Non-pigmented ciliary epithelial cell (primary cell): ENCODE data around the gene RER1.

ENCODE experiments used
- DNase-seq: peaks from one replicate; pipeline ENCODE4 v3.0.0-alpha.2; 2010; ENCODE audit warnings: low read depth

Gene RER1

DNA sequence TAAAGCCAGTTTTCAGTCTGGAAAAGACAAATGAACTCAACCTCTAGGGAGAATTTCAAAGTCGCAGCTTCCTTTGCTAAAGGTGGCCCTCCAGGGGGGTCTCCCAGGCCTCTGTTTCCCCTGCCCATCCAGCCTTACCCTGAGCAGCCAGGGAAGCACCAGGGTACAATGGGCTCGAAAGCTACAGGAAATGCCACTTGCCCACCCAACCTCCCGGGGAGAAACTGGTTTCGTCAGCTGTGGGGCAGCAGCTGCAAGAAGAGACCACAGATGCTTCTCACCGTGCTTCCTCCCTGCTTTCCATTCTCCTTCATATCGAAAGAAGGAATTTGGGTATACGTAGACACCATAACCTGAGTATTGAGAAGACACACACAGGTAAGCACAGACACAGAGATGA is 2.0 kb upstream of the RER1 start:
- no peak for DNase-seq

DNA sequence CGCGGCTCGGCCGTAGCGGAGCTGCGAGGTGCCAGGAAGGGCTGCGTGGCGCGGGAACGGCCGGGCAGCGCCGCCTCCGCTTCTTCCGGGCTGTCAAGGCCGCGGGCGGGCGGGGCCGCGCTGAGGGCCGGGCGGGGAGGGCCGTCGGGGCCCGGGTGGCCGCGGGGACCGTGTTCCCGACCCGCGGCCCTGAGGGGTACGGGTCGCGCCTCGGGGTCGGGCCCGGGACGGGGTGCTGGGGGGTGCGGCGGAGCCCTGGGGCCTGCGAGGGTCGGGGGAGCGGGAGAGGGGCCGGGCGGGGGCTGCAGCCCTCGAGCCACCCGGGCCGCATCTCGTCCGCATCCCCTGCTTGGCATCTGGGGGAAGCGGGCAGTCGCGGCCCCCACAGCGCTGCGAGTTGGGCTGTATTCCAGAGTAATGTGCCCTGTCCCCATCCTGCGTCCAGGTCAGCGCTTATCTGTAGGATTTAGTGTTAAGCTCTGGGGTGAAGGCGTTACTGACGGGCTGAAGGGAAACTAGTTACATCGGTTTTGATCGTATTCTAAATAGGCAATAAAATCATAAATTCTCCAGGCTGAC is 379 bp downstream of the RER1 start:
- no peak for DNase-seq

DNA sequence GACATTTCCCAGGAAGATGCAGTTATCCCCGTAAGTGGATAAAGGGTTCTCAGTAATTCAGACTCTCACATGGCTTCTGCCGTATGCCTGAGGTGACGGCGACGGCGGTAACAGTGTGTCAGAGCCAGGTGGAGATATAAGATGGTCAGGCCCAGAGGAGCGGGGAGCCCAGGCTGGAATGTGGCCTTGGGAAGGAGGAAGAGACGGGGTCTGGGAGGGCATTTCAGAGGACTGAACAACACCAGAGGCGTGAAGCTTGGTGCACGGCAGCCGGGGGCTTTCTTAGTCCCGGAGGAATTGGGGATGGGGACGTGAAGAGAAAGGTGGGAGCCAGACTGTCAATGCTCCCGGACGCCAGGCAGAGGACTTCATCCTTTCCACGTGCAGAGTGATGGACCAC is 1.0 kb downstream of the RER1 start:
- no peak for DNase-seq

DNA sequence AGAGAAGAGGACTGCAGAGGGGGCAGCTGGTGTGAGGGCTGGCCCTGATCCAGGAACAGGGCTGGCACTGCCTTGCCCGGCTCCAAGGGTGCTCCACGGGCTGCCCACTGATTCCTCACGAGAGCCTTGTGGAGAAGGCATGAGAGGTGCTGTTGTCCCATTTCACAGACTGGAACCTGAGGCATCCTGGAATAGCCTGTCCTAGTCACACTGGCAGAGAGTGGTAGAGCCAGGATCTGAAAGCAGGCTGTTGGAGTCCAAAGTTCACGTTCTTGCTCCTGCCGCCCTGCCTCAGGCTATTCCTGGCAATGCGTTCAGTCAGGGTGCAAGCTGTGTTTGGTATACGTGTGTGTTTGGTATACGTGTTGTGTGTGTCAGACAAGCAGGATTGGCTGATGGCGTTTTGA is 1.8 kb downstream of the RER1 start:
- DNase-seq, result no peak

DNA sequence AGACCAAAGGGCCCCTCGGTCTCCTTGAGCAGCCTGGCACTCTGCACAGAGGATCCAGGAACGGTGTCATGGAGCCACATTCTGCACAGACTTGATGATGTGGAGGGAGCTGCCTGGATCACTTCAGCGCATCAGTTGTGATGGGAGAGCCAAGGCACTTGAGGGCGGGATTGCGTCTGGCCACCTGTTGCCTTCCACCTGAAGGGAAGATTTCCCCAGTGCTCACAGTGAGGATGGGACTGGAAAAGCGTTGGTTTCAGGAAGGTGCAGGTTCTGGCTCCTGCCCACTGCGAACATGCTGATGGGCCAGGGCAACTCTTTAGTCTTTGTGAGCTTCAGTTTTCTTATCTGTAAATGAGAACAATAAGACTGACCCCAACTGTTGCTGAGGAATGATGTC is 2.6 kb downstream of the RER1 start:
- no peak for DNase-seq

DNA sequence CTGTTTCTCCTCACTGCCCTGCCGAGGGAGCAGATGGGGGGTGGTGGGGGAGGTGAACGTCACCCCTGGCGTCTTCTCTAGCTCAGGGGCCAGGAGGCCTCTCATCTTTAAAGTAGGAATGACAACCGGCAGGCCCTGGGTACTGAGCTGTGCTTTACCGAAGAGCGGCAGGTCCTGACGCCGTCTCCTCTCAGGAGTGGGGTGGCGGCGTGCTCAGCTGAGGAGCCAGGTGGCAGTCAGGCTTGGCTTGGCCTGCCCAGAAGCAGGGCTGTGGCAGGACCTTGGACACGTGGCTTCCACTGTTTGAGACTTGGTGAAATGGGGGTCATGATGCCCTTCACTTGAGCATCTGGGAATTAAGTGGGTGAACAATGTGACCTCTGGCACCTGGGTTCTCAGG is 3.1 kb downstream of the RER1 start:
- no peak for DNase-seq

DNA sequence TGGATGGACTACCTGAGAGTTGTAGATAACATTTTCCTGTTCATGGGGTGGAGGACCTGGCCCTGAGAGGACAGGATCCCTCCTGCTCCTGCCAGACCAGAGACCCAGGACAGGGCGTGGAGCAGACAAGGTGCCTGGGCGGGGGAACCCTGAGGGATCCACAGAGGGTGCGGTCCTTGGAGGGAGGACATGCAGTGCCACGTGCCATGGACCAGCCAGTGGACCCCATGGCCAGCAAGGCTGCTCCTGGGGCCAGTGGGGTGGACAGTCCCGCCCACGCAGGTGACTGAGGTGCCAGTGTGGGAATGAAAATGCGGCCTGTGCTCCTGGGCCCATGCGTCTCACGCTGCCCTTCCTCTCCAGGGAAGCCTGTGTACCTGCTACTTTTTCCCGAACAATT is 3.6 kb downstream of the RER1 start:
- no peak for DNase-seq

DNA sequence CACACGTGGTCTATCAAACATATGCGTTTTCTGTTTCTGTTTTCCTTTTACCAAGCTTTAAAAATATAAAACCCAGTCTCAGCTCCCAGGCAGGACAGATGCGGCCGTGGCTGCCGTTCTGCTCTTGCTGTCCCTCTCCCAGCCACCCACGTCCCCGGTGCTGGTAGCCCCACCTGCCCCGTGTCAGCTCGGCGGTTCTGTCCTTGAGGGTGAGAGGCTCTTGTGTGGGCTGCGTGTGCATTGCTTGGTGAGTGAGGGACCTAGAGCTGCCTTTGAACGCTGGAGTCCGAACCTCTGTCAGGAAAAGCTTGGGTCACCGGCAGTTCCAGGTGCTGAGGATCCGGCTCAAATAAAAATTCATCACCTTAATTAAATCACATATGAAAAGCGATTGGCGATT is 4.4 kb downstream of the RER1 start:
- DNase-seq, result no peak

DNA sequence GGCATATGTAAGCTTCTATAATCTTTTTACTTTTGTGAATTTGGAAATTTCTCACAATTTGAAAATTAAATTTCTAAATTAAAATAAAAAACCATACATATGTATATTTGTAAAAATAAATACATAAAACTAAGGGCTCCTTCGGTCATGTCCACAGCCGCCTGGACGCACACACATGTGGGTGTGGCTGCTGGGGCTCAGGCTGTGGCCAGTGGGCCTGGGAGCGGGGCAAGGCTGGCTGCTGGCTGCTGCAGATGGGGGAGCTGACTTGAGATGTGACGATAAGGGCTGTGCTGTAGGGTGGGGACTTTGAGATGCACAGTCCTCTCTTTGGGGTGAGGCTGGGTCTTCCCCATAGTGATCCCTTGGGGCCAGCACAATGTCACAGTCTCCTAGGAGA is 4.8 kb downstream of the RER1 start:
- DNase-seq, result no peak

DNA sequence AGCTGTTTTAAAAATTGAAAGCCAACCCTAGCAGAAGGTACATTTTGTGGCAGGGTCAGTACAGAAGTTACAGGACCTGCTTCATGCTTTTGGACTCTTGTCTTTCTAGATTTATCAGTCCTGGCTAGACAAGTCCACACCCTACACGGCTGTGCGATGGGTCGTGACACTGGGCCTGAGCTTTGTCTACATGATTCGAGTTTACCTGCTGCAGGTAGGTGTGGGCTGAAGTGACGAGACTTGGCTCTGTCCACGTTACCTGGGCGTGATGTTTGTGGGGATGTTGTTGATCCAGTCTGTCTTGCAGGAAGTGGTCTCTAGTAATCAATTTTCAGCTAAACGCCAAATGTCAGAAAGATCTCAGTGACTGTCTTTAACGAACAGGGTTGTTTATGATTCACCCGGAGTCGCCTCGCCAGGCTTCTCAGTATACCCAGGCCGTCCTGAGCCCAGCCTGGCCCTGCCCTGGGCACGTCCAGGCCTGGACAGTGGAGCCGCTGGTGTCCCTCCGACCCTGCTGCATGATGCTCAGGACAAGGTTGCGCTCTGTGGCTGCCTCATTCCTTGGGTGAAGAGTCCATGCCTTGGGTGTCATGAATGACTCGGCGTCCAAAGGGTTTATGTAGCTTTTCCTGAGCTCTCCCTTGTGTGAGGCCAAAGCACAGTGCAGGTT is 5.5 kb downstream of the RER1 start:
- DNase-seq, result no peak

DNA sequence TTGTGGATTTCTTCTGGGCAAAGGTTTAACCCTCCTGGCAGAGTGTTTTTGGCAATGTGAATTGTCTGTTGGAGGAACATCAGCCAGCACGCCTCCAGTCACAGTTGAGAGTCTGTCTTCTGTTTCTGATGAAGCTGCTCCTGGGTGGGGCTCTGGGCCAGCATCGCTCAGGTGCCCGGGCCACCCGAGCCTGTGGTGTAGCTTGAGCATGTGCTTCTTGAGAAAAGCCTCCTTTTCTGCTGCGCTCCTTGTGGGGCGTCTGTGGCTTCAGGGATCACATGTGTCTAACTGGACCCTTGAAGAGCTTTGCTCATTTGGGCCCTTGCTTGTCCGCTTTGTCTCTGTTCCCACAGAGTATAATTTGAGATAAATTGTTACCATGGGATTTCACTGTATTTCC is 7.2 kb downstream of the RER1 start:
- no peak for DNase-seq

DNA sequence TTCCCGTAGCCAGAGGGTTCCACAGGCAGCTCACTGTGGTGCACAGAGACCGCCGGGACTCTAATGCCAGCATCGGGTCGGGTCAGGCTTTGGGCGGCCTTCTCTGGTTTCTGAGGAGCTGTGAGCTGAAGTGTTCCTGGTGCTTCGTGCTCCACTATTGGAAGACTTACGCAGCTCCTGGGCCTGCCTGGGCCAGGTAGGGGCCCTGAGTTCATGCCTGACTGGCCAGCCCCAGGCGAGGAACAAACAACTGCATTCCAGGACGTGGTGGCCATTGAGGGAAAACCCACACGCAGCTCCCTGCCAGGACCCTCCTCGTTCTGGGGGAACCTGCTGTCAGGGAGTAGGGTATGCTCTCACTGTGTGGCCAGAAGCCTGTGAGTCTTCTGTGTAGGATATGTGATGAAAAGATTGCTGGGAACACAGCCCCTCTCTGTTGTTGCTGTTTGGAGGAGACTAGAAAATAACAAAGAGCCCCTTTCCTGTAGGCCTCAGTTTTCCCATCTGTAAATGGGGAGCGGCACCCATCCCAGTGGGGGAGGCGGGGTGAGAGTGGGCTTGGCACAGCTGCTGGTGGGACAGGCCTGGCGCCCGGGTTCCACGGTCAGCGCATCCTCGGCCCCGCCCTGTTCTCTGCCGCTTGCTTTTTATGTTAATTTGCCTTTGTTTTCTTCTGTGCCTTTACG is 8.4 kb downstream of the RER1 start:
- DNase-seq, result no peak

DNA sequence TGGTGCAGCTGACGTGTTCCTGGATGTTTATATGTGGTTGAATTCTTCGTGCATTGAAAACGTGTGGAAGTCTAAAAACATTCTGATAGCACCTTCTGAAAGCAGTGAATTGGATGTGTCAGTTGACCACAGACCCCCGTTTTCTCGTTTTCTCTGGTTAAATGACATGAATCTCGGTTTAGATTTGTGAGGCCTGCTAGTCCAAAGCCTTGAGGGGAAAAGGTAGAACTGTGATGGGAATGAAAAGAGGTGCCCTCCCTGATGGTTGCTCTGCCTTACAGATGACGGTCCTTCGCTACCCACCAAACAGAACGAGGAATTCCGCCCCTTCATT is 8.9 kb downstream of the RER1 start:
- DNase-seq, result no peak

DNA sequence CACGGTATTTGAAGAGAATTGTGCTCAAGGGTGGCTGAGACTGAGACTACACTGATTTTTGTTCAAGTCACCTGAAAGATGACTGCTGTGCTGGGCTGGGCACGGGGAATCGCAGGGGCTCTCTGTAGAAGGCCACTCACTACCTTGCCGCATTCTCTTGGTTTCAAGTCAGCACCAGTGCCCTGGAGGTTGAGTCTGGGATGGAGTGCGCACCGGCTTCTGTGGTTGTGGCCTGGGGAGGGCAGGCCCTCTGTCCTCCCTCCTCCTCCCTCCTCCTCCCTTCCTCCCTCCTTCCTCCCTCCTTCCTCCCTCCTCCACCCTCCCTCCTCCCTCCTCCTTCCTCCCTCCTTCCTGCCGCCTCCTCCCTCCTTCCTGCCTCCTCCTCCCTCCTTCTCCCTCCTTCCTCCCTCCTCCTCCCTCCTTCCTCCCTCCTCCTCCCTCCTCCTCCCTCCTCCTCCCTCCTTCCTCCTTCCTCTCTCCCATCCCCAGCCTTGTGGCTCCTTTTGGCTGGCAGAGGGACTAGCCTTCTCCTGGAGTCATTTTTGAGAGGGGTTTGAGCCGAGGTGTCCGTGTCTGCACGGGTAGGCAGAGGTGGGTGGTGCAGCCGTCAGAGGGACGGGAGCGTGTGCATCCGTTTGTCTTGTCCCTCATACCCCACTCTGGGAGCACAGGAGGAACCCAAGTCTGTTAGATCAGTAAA is 9.5 kb downstream of the RER1 start:
- no peak for DNase-seq

DNA sequence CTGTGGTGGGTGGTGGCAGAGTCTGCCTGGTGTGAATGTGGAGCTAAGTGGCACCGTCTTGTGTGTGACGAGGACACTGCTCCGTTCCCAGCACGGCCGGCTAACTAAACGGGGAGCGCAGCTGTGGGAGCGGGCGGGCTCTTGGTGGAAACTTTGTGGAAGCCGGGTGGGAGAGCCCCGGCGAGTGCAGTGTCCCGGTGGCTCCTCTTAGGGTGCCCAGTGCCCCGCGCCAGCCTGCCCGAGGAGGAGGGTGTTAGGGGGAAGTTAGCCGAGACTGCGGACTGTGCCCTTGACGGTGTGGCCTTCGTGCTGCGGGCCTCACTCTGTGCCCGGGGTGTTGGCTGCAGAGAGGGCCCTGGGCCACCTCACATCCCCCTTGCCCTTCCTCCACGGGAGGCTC is 10.8 kb downstream of the RER1 start:
- no peak for DNase-seq

DNA sequence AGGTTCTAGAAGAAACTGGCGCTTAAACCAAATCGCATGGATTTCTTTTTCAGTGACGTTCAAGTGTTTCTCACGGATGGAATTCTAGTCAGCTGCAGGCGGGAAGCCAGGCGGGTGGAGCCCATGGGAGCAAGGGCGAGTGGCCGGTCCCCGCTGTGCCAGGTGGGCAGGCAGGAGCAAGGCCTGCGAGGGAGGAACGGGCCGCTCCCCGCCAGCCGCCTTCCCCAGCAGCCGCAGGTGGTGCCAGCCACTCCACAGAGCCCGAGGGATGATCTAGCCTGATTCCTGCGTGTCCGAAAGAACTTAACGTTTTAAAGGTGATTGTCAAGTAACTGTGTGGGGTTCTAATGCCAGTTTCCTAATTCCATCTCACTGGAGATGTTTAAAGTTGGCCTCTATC is 11.6 kb downstream of the RER1 start:
- no peak for DNase-seq

DNA sequence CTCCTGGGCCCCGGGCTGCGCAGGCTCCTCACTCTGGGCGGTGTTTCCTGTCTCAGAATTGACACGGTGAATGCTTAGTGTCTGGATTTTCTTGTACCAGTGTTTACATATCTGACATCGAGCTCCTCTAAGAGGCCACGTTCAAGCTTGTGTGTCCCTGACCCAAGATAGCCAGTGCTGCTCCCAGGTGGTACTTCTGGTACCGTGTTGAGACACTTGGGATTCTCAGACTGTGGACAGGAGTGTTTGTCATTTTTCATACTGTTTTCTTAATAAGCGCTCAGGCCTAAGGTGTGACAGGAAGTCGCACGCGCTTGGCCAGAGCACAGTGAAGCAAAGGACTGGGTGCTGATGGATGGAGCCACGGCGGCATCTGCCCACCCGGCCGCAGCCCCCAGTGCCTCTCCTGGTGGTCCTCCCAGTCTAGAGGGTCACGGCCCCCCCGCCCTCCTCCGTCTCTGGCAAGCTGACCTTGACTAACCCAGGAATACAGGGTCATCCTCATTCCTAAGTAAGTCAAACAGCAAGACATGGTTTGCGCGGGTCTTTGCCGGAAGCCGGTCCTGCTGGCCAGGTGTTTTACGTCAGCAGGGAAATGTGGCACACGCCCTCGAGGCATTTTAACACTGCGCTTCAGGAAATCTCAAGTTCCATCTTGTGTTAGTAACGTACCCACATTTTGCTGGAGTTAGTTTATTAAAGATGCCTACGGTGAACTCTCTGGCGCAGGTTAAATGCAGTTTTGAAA is 12.7 kb downstream of the RER1 start:
- DNase-seq, result no peak

DNA sequence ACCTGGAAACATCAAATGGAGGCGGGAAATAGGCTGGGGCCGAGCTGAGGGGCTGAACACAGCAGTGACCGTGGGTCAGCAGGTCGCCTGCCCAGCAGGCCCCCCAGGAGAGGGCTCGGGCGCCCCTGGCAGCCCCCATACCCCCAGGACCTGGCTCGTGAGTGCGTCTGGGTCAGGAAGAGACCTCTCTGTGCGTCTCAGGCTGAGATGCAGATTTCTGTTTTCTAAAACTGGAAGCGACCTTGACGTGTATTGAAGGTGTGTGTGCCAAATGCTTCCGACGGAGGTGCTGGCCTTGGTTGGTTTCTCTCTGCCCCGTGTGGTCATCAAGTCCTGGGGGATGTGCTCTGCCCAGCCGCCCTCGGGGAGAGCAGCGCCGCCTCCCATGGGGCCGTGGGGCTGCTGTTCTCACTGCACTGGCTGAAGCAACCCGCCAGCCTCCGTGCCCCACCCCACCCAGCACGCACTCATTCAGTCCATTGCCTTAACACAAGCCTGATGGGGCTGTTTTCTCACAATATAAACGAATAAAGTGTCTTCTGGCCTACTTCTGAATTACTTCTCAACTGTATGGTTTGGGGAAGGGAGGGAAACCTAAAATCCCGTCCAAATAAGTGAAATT is 13.4 kb downstream of the RER1 start:
- no peak for DNase-seq

DNA sequence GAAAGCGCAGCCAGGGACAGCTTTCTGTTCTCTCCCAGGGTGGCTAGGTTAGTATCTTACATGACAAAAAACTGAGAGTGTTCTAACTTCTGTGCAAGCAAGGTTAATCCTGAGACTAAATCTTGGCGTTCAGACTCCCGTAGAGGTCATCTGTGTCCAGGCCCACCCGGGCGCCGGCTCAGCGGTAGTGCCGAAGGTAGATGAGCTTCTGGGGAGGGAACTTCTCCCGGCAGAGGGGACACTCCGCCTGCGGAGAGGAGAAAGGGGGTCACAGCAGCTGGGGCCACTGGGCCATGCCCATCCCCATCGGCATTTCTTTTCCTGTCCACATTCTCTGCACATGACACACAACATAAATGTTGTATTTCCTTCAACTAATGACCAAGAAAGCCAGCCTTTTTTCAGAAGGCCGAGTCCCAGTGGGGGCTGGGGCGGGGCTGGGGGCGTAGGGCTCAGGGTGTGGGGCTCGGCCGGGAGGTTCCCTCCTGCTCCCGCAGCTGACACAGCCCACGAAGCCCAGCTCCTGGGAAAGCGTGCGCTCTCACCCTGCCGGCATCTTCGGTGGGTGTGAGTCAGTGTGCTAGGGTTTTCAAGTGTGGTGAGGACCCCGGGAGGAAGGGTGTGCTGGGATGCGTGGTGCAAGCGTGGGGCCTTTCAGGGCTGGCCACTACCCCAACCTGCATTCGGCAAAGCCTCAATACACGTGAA is 14.1 kb downstream of the RER1 start:
- DNase-seq, result no peak

DNA sequence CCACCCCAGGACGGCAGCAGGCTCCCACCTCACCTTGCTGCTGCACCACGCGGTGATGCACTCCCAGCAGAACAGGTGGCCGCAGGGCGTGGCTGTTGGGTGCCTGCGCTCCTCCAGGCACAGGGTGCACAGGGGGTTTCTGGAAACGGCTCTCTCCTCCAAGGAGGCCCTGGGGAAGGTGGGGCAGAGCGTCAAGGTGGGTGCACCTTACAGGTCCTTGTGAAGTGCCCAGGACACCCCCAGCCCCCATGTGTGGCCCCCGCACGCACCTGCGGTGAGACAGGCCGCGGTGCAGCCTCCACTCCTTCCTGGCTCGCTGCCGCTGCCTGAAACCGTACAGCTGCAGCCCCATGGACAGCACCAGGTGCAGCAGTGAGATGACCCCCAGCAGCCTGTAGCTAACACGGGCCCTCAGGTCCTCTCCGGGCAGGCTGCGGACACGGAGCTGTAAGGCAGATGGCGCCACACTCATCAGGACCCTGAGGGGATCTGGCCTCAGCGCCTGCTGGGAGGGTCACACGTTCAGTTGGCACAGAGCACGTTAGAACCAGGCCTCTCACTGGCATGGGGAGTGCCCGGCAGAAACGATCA is 14.9 kb downstream of the RER1 start:
- no peak for DNase-seq
